Measurements from ENCODE around the gene ADGRF4. TPM values are rescaled to one million over a fixed set of nuclear protein-coding genes. Genes with fewer than 3 reads are reported as not detected.

Gene ADGRF4
- total and polyA plus RNA-seq, 2 of the 8 experiments (the other 6 are each of a cell fraction or from before 2014, with no cell fraction given): 0.02 TPM; not detected in 1

DNA sequence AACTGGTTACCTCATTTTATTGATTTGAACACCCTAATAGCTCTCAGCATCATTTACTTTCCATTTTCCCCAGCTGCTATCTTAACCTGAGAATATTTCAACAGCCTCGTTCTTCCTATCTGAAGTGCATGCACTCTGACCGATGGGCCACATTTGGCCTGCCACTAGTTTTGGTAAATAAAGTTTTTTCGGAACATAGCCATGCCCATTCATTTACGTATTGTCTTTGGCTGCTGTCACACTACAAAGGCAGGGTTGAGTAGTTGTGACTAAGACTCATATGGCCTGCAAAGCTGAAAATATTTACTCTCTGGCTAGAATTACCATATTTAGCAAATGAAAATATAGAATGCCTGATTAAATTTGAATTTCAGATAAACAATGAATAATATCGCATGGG, 10.8 kb downstream of the ADGRF4 start (continued):
- no peak for TF ChIP-seq CTCF (IDR thresholded peaks at IDR 0.05; ENCODE audit: control extremely low read depth in 1 of 3, insufficient read depth in 1 of 3, low read depth in 1 of 3, low read length in 3 of 3)

Measured in H1 (cell line).